Mesodermal cell (in vitro differentiated cells): Measurements from ENCODE around the gene POLN.
"Not testable (repeated sequence)": the region's sequence is repeated elsewhere in the genome, so short reads cannot be mapped to it uniquely, and the experiment has no call there.

ENCODE experiments used
- H3K27ac ChIP-seq: 2 replicates; pipeline ENCODE4 v1.7.0; 2013; ENCODE audit warnings: mild to moderate bottlenecking, low read depth, low read length, moderate library complexity; ENCODE audit not compliant: severe bottlenecking
- H3K36me3 ChIP-seq: 2 replicates; pipeline ENCODE4 v1.7.1; 2013; ENCODE audit warnings: mild to moderate bottlenecking, low read length, moderate library complexity; ENCODE audit not compliant: control insufficient read depth, insufficient read depth
- H3K4me1 ChIP-seq: one replicate; pipeline ENCODE4 v1.7.1; 2013; ENCODE audit warnings: mild to moderate bottlenecking, low read length; ENCODE audit not compliant: insufficient read depth, control insufficient read depth, poor library complexity, severe bottlenecking
- H3K4me3 ChIP-seq: 2 replicates; pipeline ENCODE4 v1.7.0; 2013; ENCODE audit warnings: low read length, control low read depth, mild to moderate bottlenecking; ENCODE audit not compliant: insufficient read depth, poor library complexity, severe bottlenecking; ENCODE audit errors: extremely low read depth
- H3K9me3 ChIP-seq: 2 replicates; pipeline ENCODE4 v1.7.1; 2013; ENCODE audit warnings: mild to moderate bottlenecking, low read length, moderate library complexity; ENCODE audit not compliant: control insufficient read depth
- WGBS, 2 experiments: methylation state at CpG; one replicate each; pipeline ENCODE4 v1.1.5; 2013; ENCODE audit warnings: missing lambda C conversion rate in 2 of 2; ENCODE audit not compliant: insufficient coverage in 2 of 2; 5-methylcytosine and 5-hydroxymethylcytosine counted together

Gene POLN

GRCh38 chr4:2172627-2173231, 69.2 kb downstream of the POLN start:
- no peak overlapping the region for H3K27ac ChIP-seq
- H3K9me3 ChIP-seq, result no peaks in the 10 kb centered on the region
- no peaks in the 10 kb centered on the region for H3K36me3 ChIP-seq
- no peaks in the 10 kb centered on the region for H3K4me1 ChIP-seq
- 90 to 93% methylated on average over 7 of the region's 8 CpGs for WGBS, 2 experiments
- no peak overlapping the region for H3K4me3 ChIP-seq

DNA sequence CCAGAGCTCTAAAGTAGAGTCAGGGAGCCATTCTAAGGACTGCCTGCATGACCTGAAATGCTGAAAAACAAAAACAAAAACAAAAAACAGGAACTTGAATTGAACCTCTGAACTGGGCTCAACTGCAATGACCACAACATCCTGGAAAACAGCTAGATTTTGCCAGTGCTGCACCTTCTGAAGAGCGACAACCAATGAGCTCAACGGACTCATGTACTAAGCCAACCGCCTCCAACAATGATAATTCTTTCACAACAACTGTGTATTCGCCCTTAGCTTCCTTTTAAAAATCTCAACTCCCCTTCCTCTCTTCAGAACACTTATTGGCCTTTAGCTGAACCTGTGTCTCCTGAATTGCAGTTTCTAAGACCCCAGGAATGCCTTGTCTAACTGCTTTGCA, 69.8 kb downstream of the POLN start:
- Histone ChIP-seq H3K9me3 (no peaks in the 10 kb centered on the region), H3K4me3 (no peak overlapping the region), H3K36me3 (no peaks in the 10 kb centered on the region), H3K4me1 (no peaks in the 10 kb centered on the region), H3K27ac (no peak overlapping the region)
- 89 to 90% methylated on average over 4 of the region's 4 CpGs for whole genome bisulfite sequencing, 2 experiments

- Histone ChIP-seq H3K36me3 (no peaks in the 10 kb centered on the region), H3K4me3 (no peak overlapping the region), H3K4me1 (no peaks in the 10 kb centered on the region), H3K27ac (no peak overlapping the region), H3K9me3 (no peaks in the 10 kb centered on the region)
- WGBS, 2 experiments, result 83 to 88% methylated on average over 11 to 12 of the region's 12 CpGs
Measured at GRCh38 chr4:2168469-2169319, 73.2 kb downstream of the POLN start.

DNA sequence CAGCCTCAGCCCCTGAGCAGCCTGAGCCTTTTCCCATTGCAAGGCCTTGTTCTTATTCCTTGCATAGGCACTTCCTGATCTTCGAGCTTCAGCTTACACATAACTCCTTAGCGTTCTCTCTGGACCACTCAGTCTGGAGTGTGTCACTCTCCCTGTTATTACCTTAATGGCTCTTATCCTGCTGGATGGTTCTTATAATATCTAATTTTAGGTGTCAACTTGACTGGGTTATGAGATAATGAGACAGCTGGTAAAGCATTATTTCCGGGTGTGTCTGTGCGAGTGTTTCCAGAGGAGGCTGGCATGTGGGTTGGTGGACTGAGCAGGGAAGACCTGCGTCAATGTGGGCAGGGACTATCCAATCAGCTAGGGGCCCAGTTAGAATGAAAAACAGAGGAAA, 75.7 kb downstream of the POLN start:
- H3K9me3 ChIP-seq, result no peaks in the 10 kb centered on the region
- H3K27ac ChIP-seq, result no peak overlapping the region
- WGBS, 2 experiments, result 100% methylated on average over 3 to 4 of the region's 5 CpGs
- H3K4me3 ChIP-seq, result no peak overlapping the region
- no peaks in the 10 kb centered on the region for H3K36me3 ChIP-seq
- H3K4me1 ChIP-seq, result no peaks in the 10 kb centered on the region

- no peaks in the 10 kb centered on the region for H3K9me3 ChIP-seq
- H3K27ac ChIP-seq, result no peak overlapping the region
- 68 to 93% methylated on average over 3 to 5 of the region's 7 CpGs for WGBS, 2 experiments
- H3K4me3 ChIP-seq, result no peak overlapping the region
- H3K36me3 ChIP-seq, result no peaks in the 10 kb centered on the region
- H3K4me1 ChIP-seq, result no peaks in the 10 kb centered on the region
Measured at GRCh38 chr4:2165391-2165790, 76.5 kb downstream of the POLN start.

DNA sequence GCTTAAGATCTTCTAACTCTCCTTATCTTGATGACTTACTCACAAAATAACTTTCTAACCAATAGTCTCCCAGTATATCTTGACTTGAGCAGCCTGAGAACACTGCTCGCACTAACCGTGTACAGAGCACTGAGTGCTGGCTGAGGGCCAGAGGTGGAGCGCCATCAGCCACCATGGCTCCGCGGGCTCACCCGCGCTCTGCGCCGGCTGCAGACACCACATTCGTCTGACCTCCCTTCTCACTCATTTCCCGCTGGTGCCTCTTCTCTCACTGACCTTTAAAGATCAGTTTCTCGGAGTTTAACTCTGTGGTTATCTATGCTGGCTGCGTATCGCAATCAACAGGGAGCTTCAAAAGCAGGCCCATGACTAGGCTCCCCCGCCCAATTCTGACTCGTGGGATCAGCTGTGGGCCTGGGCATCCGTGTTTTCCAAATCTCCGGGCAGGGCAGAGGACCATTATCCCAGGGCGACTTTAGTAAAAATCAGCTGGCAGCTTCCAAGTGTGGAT, 78.6 kb downstream of the POLN start:
- no peak overlapping the region for H3K4me3 ChIP-seq

DNA sequence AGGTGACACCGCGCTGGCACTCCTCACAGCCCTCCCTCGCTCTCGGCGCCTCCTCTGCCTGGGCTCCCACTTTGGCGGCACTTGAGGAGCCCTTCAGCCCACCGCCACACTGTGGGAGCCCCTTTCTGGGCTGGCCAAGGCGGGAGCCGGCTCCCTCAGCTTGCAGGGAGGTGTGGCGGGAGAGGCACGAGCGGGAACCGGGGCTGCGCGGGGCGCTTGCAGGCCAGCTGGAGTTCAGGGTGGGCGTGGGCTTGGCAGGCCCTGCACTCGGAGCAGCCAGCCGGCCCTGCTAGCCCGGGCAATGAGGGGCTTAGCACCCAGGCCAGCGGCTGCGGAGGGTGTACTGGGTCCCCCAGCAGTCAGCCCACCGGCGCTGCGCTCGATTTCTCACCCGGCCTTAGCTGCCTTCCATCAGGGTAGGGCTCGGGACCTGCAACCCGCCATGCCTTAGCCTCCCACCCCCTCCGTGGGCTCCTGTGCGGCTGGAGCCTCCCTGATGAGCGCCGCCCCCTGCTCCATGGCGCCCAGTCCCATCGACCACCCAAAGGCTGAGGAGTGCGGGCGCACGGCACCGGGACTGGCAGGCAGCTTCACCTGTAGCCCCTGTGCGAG, 80.7 kb downstream of the POLN start:
- not testable (repeated sequence) for H3K4me3 ChIP-seq, H3K36me3 ChIP-seq, H3K4me1 ChIP-seq, H3K27ac ChIP-seq, H3K9me3 ChIP-seq
- WGBS, 2 experiments, result 95 to 98% methylated on average over 36 to 37 of the region's 40 CpGs

More for the DNA sequence above, 78.6 kb downstream of the POLN start:
- no peak overlapping the region for H3K27ac ChIP-seq
- no peaks in the 10 kb centered on the region for H3K36me3 ChIP-seq
- H3K4me1 ChIP-seq, result no peaks in the 10 kb centered on the region
- WGBS, 2 experiments, result 88 to 92% methylated on average over 19 of the region's 19 CpGs
- no peaks in the 10 kb centered on the region for H3K9me3 ChIP-seq

- Histone ChIP-seq H3K27ac (no peak overlapping the region), H3K9me3 (peaks cover 4% of the 10 kb centered on the region), H3K36me3 (no peaks in the 10 kb centered on the region), H3K4me1 (no peaks in the 10 kb centered on the region), H3K4me3 (no peak overlapping the region)
- 67% methylated on average over 1 of the region's 2 CpGs; no CpG with 5 or more reads in 1 of the 2 experiments for WGBS, 2 experiments
Measured at GRCh38 chr4:2159931-2160330, 82.0 kb downstream of the POLN start.

GRCh38 chr4:2155246-2155645, 86.7 kb downstream of the POLN start:
- Histone ChIP-seq H3K36me3 (no peaks in the 10 kb centered on the region), H3K27ac (no peak overlapping the region), H3K4me1 (no peaks in the 10 kb centered on the region), H3K4me3 (no peak overlapping the region), H3K9me3 (peaks cover 7% of the 10 kb centered on the region)
- 89 to 100% methylated on average over 3 to 5 of the region's 7 CpGs for WGBS, 2 experiments

- no peak overlapping the region for H3K27ac ChIP-seq
- no peaks in the 10 kb centered on the region for H3K36me3 ChIP-seq
- no peaks in the 10 kb centered on the region for H3K4me1 ChIP-seq
- WGBS, 2 experiments, result no CpG with 5 or more reads among the region's 2 CpGs
- no peak overlapping the region for H3K4me3 ChIP-seq
- H3K9me3 ChIP-seq, result peaks cover 7% of the 10 kb centered on the region
Measured at GRCh38 chr4:2154215-2154740, 87.6 kb downstream of the POLN start.
